Nephron progenitor cell (in vitro differentiated cells): ENCODE data around the gene CSTA.

ENCODE experiments used
- DNase-seq: peaks from one replicate; pipeline ENCODE4 v3.0.0; 2021
- H3K27ac Mint-ChIP-seq: 2 replicates; pipeline ENCODE4 v1.8.0; 2021; ENCODE audit warnings: mild to moderate bottlenecking, moderate library complexity, mixed read lengths
- H3K27me3 Mint-ChIP-seq: 2 replicates; pipeline ENCODE4 v1.8.0; 2021; ENCODE audit warnings: mild to moderate bottlenecking, low read depth, mixed read lengths; ENCODE audit not compliant: poor library complexity
- H3K36me3 Mint-ChIP-seq: 2 replicates; pipeline ENCODE4 v1.8.0; 2021; ENCODE audit warnings: low read depth, mixed read lengths
- H3K4me1 Mint-ChIP-seq: 2 replicates; pipeline ENCODE4 v1.8.0; 2021; ENCODE audit warnings: mixed read lengths
- H3K4me3 Mint-ChIP-seq: 2 replicates; pipeline ENCODE4 v1.8.0; 2021; ENCODE audit warnings: mild to moderate bottlenecking, moderate library complexity, mixed read lengths
- H3K9me3 Mint-ChIP-seq: 2 replicates; pipeline ENCODE4 v1.8.0; 2021; ENCODE audit warnings: mild to moderate bottlenecking, moderate library complexity, mixed read lengths
- CTCF ChIP-seq: fragments of 200-600 bp; sonication (generic); IDR thresholded peaks from 2 replicates; pipeline ENCODE4 v1.5.0; 2021; ENCODE audit warnings: antibody characterized with exemption

CSTA gene

DNA sequence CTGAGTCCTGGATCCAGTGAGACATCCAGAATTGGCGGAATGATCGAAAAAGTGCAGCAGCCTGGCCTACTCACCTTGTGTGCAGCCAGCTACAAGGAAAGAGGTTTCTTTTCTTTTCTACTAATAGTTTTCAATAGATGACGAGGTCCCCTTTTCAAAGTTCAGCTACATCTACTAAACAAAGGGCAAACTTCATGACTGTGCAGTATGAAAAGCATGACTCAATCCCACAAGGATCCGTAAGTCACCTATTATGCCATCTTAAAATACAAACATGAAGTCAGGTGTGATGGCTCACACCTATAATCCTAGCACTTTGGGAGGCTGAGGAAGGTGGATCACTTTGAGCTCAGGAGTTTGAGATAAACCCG, 41.3 kb downstream of the CSTA start:
- no peak for TF ChIP-seq CTCF
- no peak overlapping the region for H3K4me3 Mint-ChIP-seq
- DNase-seq = no peak
- H3K27me3 Mint-ChIP-seq = no peaks in the 10 kb centered on the region
- H3K27ac Mint-ChIP-seq = no peak overlapping the region
- no peaks in the 10 kb centered on the region for H3K4me1 Mint-ChIP-seq
- H3K36me3 Mint-ChIP-seq = peaks cover 58% of the 10 kb centered on the region
- H3K9me3 Mint-ChIP-seq = no peaks in the 10 kb centered on the region

DNA sequence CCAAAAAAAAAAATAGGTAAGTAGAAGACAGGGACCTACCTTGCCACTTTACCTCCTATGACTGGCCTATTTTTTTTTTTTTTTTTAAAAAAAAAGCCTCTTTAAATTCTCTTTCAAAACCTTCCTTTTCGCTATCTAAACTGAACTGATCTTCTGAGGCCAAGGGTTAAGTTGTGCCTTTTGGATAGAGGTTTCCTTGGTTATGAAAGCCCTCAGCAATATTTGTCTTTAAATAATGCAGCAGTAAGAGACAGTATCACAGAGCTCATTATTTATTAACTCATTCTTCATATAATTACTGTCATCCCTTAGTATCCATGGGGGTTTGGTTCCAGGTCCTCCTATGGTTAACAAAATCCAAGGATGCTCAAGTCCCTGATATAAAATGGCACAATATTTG, 49.0 kb downstream of the CSTA start:
- no peak for TF ChIP-seq CTCF
- H3K4me3 Mint-ChIP-seq = no peak overlapping the region
- no peak for DNase-seq
- no peaks in the 10 kb centered on the region for H3K27me3 Mint-ChIP-seq
- no peaks in the 10 kb centered on the region for H3K4me1 Mint-ChIP-seq
- H3K36me3 Mint-ChIP-seq = peaks cover 32% of the 10 kb centered on the region
- no peak overlapping the region for H3K27ac Mint-ChIP-seq
- no peaks in the 10 kb centered on the region for H3K9me3 Mint-ChIP-seq

- no peak for DNase-seq
- no peak for TF ChIP-seq CTCF
- Mint-ChIP-seq H3K9me3 (no peaks in the 10 kb centered on the region), H3K4me1 (peaks cover 21% of the 10 kb centered on the region), H3K4me3 (no peak overlapping the region), H3K36me3 (peaks cover 21% of the 10 kb centered on the region), H3K27me3 (peaks cover 2% of the 10 kb centered on the region), H3K27ac (no peak overlapping the region)
These were observed 52.9 kb downstream of the CSTA start for GRCh38 chr3:122377975-122378374.

GRCh38 chr3:122382888-122383666, 58.0 kb downstream of the CSTA start, which contains the start of gene MIX23:
MIX23 (minus strand) TSS chr3:122383231; CDS start chr3:122383224, 7 bp downstream.
- H3K27me3 Mint-ChIP-seq = peaks cover 7% of the 10 kb centered on the region
- H3K27ac Mint-ChIP-seq = peak within 1 kb of the TSS; percentile 94
- DNase-seq = peak; percentile 84

GRCh38 chr3:122383771-122384697, 59.0 kb downstream of the CSTA start, which contains the start of gene FAM162A:
FAM162A (plus strand) TSS chr3:122384182; CDS start chr3:122384266, 84 bp downstream.
- TF ChIP-seq CTCF = peak; percentile 42
- H3K4me1 Mint-ChIP-seq = peaks cover 48% of the 10 kb centered on the region

More at GRCh38 chr3:122382888-122383666, 58.0 kb downstream of the CSTA start, which contains the start of gene MIX23:
- H3K36me3 Mint-ChIP-seq = peaks cover 24% of the 10 kb centered on the region
- H3K4me3 Mint-ChIP-seq = peak within 1 kb of the TSS; percentile 96
- H3K9me3 Mint-ChIP-seq = no peaks in the 10 kb centered on the region
- peaks cover 48% of the 10 kb centered on the region for H3K4me1 Mint-ChIP-seq
- TF ChIP-seq CTCF = no peak

More at GRCh38 chr3:122383771-122384697, 59.0 kb downstream of the CSTA start, which contains the start of gene FAM162A:
- peaks cover 7% of the 10 kb centered on the region for H3K27me3 Mint-ChIP-seq
- no peaks in the 10 kb centered on the region for H3K9me3 Mint-ChIP-seq
- H3K27ac Mint-ChIP-seq = peak within 1 kb of the TSS; percentile 94
- peak within 1 kb of the TSS; percentile 96 for H3K4me3 Mint-ChIP-seq
- peak; percentile 96 for DNase-seq
- peaks cover 30% of the 10 kb centered on the region for H3K36me3 Mint-ChIP-seq
